ENCODE results near the gene ENO4.
A peak's percentile ranks its signal among the peaks of the same experiment; 100 is the strongest.

Gene ENO4

GRCh38 chr10:116892907-116893685 is 43.8 kb downstream of the ENO4 start:
- peak; percentile 6 for DNase-seq
- H3K4me3 ChIP-seq (ENCODE audit: low read depth, low read length) = no peak overlapping the region
- in situ Hi-C loops (cut with HindIII; ENCODE audit: low pct_ligation_motif_present, low sequenced_read_pairs) = no loop called here
- H3K36me3 ChIP-seq (replicated peaks) = no peaks in the 10 kb centered on the region
- no peaks in the 10 kb centered on the region for H3K27me3 ChIP-seq (replicated peaks)
- H3K27ac ChIP-seq = no peak overlapping the region
- TF ChIP-seq, protein P1, sequence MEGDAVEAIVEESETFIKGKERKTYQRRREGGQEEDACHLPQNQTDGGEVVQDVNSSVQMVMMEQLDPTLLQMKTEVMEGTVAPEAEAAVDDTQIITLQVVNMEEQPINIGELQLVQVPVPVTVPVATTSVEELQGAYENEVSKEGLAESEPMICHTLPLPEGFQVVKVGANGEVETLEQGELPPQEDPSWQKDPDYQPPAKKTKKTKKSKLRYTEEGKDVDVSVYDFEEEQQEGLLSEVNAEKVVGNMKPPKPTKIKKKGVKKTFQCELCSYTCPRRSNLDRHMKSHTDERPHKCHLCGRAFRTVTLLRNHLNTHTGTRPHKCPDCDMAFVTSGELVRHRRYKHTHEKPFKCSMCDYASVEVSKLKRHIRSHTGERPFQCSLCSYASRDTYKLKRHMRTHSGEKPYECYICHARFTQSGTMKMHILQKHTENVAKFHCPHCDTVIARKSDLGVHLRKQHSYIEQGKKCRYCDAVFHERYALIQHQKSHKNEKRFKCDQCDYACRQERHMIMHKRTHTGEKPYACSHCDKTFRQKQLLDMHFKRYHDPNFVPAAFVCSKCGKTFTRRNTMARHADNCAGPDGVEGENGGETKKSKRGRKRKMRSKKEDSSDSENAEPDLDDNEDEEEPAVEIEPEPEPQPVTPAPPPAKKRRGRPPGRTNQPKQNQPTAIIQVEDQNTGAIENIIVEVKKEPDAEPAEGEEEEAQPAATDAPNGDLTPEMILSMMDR (IDR thresholded peaks at IDR 0.05; ENCODE audit: low read depth, low read length, missing control alignments) = no peak

DNA sequence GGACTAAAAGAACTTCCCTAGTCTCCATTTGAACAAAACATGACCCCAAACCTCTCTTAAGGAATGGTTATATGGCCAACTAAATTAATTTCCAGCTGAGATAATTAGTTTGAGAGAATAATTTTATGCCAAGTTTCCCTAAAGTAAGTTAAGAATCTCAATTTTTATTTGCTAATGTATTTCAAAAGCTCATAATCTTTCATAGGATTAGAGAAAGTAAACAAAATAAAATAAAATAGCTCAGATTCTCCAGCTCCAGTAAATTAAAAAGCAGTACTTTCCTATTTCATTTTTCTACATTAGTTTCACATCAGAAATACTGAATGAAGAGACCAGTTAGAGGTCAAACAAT is 44.4 kb downstream of the ENO4 start:
- no peak for DNase-seq
- H3K4me3 ChIP-seq (ENCODE audit: low read depth, low read length) = no peak overlapping the region
- H3K27ac ChIP-seq = no peak overlapping the region
- no peaks in the 10 kb centered on the region for H3K36me3 ChIP-seq (replicated peaks)
- H3K27me3 ChIP-seq (replicated peaks) = no peaks in the 10 kb centered on the region
- TF ChIP-seq, protein P1 (IDR thresholded peaks at IDR 0.05; ENCODE audit: low read depth, low read length, missing control alignments) = no peak
- in situ Hi-C loops (cut with HindIII; ENCODE audit: low pct_ligation_motif_present, low sequenced_read_pairs) = no loop called here

DNA sequence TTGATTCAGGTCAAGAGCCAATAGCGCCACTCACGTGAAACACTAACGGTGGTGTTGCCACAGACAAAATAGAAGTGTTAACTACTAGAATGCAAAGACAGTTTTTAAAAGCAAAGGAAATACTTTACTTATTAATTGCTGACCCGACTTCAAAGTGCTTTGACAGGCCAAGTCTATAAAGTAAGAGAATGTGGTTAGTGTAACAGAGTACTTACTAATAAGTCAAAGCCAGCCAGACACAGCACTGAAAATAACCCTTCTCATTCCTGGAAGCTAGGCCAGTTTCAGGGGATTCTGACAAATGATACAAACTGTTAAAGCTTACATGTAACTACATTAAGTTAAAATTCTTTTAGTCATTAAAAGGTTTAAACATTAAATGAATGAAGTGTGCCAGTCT is 50.3 kb downstream of the ENO4 start:
- no peak overlapping the region for H3K4me3 ChIP-seq (ENCODE audit: low read depth, low read length)
- no peaks in the 10 kb centered on the region for H3K27me3 ChIP-seq (replicated peaks)
- in situ Hi-C loops (cut with HindIII; ENCODE audit: low pct_ligation_motif_present, low sequenced_read_pairs) = no loop called here
- H3K27ac ChIP-seq = no peak overlapping the region
- no peaks in the 10 kb centered on the region for H3K36me3 ChIP-seq (replicated peaks)
- TF ChIP-seq, protein P1 (IDR thresholded peaks at IDR 0.05; ENCODE audit: low read depth, low read length, missing control alignments) = no peak
- DNase-seq = no peak

DNA sequence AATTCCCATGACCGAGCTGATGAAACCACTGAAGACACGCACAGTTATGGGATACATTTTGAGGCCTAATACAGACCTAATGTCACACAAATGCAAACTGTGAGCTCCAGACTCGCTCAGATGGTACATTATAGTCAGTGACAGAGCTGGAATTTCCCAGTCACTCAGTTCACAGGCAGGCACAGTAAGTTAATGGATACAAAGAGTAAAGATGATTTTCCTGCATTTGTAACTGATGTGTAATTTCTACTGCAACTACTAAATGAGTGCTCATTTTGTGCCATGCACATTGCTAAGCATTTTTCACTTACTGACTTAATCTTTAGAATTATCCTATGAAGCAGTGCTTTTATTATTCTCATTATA is 56.5 kb downstream of the ENO4 start:
- Histone ChIP-seq H3K36me3 (replicated peaks) (no peaks in the 10 kb centered on the region), H3K4me3 (ENCODE audit: low read depth, low read length) (no peak overlapping the region), H3K27me3 (replicated peaks) (no peaks in the 10 kb centered on the region), H3K27ac (no peak overlapping the region)
- TF ChIP-seq, protein P1 (IDR thresholded peaks at IDR 0.05; ENCODE audit: low read depth, low read length, missing control alignments) = no peak
- no peak for DNase-seq
- in situ Hi-C loops (cut with HindIII; ENCODE audit: low pct_ligation_motif_present, low sequenced_read_pairs) = no loop called here

DNA sequence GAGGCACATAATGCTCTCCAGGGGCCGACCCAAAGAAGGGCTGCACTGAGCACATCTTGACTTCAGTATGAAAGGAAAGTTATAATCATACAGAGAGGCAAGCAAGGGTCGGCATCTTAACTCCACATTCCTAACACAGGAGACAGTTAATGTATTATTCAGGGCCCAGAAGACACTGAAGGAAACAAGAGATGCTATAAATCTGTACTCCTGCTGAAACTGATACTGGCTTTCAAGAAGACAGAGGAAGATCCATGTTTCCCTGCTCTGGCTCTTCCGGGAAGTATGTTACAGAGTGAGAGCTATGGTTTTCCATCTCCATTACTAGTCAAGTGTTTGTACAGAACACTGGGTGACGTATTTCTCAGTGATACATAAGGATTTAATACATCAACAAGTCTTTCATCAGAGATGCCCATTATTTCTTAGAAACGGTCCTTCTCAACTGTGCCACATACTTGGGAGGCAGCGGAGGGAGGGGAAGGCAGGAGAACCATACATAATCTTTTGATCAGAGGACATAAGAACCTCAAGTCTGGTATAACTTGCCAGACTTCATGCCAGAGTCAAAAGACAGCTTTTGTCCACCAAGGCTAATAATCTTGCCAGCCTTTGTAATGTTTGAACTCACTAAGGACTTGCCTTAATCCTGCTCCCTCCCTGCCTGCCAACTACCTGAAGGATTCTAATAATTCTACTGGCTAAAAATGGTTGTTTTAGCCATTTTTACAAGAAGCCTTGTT is 58.1 kb downstream of the ENO4 start:
- no peaks in the 10 kb centered on the region for H3K27me3 ChIP-seq (replicated peaks)
- H3K27ac ChIP-seq = no peak overlapping the region
- H3K4me3 ChIP-seq (ENCODE audit: low read depth, low read length) = no peak overlapping the region
- TF ChIP-seq, protein P1 (IDR thresholded peaks at IDR 0.05; ENCODE audit: low read depth, low read length, missing control alignments) = no peak
- in situ Hi-C loops (cut with HindIII; ENCODE audit: low pct_ligation_motif_present, low sequenced_read_pairs) = no loop called here
- DNase-seq = no peak
- no peaks in the 10 kb centered on the region for H3K36me3 ChIP-seq (replicated peaks)

Data from brain microvascular endothelial cell (primary cell).